LNCaP clone FGC (cell line): ENCODE results near the gene ATP5PD.
A peak's percentile ranks its signal among the peaks of the same experiment; 100 is the strongest.

Experiments used
- DNase-seq: peaks from one replicate; pipeline ENCODE4 v3.0.0-alpha.2; 2011; ENCODE audit warnings: low read depth
- H3K4me3 ChIP-seq: 2 replicates; pipeline ENCODE4 v1.5.1; 2011; ENCODE audit warnings: mild to moderate bottlenecking, low read depth, low read length, control low read depth
- TF ChIP-seq, protein P1 (sequence below): IDR thresholded peaks from 2 replicates; pipeline ENCODE4 v1.5.1; 2012; ENCODE audit warnings: mild to moderate bottlenecking; ENCODE audit not compliant: control insufficient read depth, insufficient read depth; ENCODE audit errors: extremely low read depth

Gene ATP5PD

DNA sequence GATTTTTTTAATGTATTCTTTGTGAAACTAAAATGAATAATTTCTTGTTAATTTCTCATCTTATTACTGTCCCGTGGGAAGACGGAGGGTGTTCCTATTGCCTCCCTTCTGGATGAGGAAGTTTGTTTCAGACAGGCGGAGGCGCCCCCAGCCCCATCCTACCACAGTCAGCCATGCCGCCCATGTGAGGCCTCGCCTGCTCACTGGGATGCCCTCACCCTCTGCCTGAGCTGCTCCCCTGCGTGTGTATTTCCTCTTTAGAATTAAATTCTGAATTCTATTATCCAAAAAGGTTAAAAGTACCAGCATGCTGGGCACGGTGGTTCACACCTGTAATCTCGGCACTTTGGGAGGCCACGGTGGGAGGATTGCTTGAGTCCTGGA is 14.3 kb upstream of the ATP5PD start:
- DNase-seq: no peak
- no peak overlapping the region for H3K4me3 ChIP-seq
- TF ChIP-seq, protein P1, sequence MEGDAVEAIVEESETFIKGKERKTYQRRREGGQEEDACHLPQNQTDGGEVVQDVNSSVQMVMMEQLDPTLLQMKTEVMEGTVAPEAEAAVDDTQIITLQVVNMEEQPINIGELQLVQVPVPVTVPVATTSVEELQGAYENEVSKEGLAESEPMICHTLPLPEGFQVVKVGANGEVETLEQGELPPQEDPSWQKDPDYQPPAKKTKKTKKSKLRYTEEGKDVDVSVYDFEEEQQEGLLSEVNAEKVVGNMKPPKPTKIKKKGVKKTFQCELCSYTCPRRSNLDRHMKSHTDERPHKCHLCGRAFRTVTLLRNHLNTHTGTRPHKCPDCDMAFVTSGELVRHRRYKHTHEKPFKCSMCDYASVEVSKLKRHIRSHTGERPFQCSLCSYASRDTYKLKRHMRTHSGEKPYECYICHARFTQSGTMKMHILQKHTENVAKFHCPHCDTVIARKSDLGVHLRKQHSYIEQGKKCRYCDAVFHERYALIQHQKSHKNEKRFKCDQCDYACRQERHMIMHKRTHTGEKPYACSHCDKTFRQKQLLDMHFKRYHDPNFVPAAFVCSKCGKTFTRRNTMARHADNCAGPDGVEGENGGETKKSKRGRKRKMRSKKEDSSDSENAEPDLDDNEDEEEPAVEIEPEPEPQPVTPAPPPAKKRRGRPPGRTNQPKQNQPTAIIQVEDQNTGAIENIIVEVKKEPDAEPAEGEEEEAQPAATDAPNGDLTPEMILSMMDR: no peak

DNA sequence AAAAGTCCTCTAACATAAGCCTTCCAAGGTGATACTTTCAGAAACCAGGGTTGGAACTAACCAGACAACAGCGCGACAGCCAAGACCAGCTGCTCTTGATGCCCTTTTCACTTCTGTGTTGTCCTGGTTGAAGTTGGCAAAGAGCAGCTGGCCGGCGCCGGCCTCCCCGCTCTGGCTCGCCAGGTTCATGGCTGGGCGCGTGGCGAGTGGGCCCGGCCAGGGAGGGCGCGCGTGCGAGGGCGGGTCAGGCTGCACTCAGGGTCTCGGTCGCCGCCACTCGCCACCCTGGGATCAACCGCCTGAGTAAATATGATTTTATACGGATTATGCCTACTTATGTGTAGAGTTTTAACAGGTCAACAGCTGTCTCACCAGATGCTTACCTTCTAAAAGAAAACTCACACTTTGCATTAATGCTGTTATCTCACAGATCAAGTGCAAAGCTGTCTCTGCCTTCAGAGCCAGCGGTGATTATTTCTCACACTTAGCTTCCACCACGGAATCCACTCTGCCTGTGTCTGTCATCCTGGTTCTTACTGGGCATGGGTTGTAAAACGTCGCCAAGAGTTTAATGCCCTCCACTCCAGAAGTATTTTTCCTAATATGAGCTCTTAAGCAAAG is 13.8 kb upstream of the ATP5PD start:
- no peak overlapping the region for H3K4me3 ChIP-seq
- TF ChIP-seq, protein P1: no peak

DNA sequence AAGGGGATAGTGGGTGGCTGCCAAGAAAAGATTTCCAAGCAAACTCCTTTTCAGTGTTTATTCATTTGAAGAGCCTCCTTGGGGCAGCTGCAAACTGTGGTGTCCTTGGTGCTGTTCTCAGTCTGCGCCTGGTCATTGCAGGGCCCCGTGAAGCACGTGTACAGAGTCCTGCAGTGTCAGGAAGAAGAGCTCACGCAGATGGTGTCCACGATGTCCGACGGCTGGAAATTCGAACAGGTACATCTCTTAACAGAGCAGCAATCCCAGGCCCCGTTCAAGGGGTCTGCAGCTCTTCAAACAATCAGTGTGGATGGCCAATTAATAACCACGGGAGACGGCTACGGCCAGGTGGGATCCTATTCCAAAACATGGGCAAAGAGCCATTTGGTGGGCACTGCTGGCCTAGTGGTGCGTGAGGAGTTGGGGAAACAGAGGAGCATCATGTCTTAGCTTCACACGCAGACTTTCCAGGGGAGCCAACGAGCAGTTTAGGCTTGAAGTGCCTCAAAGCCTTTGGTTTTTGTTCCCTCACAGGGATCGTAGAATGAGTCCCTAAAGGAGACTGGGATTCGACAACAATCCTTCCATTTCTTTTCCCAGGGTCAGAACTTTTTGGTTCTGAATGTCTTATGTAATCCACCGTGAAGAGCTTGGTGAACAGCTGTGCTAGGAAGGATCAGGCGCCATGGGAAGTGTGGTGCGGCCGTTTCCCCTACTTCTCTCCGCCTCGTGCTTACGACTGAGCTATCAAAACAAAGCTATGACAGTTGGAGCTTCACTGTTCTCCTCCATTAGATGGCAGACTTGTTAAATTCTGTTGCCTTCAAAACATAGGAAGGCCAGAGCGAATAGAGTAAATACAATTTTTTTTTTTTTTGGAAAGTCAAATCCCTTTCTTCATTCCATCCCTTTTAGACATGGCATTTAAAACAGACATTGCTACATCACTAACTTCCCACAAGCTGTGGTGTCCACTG is 12.9 kb upstream of the ATP5PD start:
- DNase-seq: no peak
- H3K4me3 ChIP-seq: no peak overlapping the region
- TF ChIP-seq, protein P1: peak; percentile 54

More for the DNA sequence above, 13.8 kb upstream of the ATP5PD start:
- no peak for DNase-seq

DNA sequence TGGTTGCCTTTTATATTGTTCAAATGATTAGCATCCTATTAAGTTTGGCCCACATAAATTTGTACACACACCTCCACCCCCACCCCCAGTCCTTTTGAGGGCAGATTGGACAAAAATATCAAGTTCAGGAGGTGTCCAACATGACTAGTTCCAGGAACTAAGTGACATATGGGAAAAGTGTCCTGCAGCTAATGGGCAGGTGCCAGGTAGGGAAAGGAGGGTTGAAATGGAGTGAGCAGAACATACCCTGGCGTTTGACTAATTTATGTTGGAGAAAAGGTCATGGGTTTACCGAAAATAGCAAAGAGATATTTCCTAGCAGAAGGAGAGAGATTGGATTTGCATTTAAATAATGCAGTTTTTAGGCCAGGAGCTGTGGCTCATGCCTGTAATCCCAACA is 5.2 kb upstream of the ATP5PD start:
- no peak overlapping the region for H3K4me3 ChIP-seq
- DNase-seq: no peak
- TF ChIP-seq, protein P1: no peak

DNA sequence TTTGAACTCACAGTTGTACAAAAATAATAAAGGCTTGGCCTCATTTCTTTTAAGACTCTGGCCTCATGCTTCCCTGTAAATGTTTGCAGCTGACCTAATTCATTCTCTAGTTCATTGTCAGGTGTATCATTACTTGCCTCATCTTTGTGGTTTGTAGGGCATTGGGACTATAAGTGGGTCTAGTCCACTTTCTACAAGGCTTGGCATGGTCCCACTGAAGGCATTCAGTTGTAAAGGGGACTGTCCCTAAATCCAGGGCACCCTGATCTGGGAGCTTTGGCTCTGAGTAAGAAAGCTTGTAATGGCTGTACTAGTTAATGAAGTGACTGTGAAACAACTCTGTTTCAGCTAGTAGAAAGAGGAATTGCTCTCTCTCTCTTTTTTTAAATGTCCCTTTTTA is 2.9 kb upstream of the ATP5PD start:
- TF ChIP-seq, protein P1: no peak
- DNase-seq: no peak
- H3K4me3 ChIP-seq: no peak overlapping the region

DNA sequence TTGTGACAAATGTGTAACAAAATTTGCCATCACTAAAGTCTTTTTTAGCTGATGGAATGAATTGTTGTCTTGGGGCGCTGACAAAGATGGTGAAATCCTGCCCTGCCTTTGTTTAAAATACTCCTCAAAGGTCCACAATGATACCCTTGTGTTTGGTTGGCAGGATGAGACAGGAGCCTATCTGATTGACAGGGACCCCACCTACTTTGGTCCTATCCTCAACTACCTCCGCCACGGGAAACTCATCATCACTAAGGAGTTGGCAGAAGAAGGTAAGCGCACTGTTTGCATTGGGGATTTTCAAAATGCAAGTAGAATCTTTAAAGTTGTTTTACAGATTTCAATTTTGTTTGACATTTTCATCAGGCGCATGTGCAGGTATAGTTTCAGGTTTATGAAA is 2.3 kb upstream of the ATP5PD start:
- TF ChIP-seq, protein P1: no peak
- H3K4me3 ChIP-seq: no peak overlapping the region
- DNase-seq: no peak
